Pulmonary artery endothelial cell (primary cell): Measurements from ENCODE around the gene MCUB. TPM values are rescaled to one million over a fixed set of nuclear protein-coding genes. Genes with fewer than 3 reads are reported as not detected.
A peak's percentile ranks its signal among the peaks of the same experiment; 100 is the strongest.
"Not testable (repeated sequence)": the region's sequence is repeated elsewhere in the genome, so short reads cannot be mapped to it uniquely, and the experiment has no call there.

Experiments
- DNase-seq: peaks from one replicate; pipeline ENCODE4 v3.0.0-alpha.2; 2011; ENCODE audit warnings: low read depth, low spot score
- total RNA-seq: library from RNA; depleted of rRNA; stranded (reverse); fragments of >200 nt; gene quantifications from 2 replicates; pipeline ENCODE4 v1.2.3, GENCODE V29; 2014

Gene MCUB
- total RNA-seq, result 48.6 and 73.6 TPM in 2 replicates

- DNase-seq, result peak; percentile 76
Measured at GRCh38 chr4:109559983-109560686, at the start of gene MCUB. TSS of gene MCUB (plus strand) at chr4:109560246. CDS start at chr4:109560338, 92 bp downstream.

DNA sequence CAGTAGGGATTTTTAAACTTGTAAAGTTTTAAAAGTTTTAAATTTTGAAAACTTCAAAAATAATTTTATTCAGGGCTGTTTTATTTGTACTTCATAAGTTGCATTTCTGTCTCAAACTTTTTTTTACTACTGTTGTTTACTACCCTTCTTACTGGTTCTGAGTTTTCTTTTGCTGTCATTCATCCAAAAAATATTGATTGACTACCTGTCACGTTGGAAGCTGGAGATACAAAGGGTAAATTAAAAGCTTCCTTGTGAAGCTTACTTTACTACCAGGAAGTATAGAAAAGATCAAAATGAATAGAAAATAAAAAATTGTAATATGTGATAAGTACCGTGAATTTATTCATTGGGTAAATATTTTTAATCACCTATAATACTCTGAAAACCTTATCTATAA is 49.4 kb upstream of the MCUB start:
- no peak for DNase-seq

DNA sequence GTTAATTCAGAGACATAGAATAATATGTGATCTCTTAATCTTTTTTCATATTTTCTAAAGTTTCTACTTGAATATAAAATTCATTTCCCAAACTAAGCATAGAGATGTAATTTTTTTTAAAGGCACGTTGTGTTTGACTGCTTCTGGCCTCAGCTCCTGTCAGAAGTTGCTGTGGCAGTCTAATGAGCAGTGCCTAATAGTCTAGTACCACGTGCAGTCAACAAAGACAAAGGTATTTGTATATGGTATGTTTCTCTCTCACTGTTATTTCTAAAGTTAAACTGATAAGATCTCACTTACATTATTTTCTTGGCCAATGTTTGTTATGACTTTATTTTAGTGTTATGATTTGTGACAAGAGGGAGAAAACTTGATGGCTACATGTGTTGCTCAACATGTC is 48.6 kb upstream of the MCUB start:
- DNase-seq, result no peak

- DNase-seq, result not testable (repeated sequence)
Measured at GRCh38 chr4:109513368-109513767, 46.7 kb upstream of the MCUB start.

GRCh38 chr4:109532182-109532581 is 27.9 kb upstream of the MCUB start:
- DNase-seq, result no peak

- no peak for DNase-seq
Measured at GRCh38 chr4:109545401-109545800, 14.6 kb upstream of the MCUB start.

DNA sequence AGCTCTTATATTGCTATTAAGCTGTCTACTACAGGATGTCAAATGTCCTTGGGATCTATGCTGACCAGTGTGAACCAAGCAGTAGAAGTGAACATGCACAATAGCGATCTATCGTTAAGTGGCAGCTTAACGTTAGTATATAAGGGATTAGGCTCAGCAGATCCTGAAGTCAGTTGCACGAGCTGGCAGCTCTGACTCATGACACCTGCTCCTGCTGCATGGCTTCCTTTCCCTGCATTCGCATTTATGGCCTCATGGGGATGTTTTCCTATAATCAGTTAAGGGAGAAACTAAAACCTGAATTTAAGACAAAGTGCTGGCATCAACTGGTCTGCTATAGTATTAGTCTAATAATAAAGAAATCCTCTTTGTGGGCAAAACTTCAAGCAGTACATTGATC is 12.7 kb upstream of the MCUB start:
- DNase-seq, result no peak

GRCh38 chr4:109548655-109549054 is 11.4 kb upstream of the MCUB start:
- DNase-seq, result peak; percentile 88

GRCh38 chr4:109552237-109552636 is 7.8 kb upstream of the MCUB start:
- no peak for DNase-seq

DNA sequence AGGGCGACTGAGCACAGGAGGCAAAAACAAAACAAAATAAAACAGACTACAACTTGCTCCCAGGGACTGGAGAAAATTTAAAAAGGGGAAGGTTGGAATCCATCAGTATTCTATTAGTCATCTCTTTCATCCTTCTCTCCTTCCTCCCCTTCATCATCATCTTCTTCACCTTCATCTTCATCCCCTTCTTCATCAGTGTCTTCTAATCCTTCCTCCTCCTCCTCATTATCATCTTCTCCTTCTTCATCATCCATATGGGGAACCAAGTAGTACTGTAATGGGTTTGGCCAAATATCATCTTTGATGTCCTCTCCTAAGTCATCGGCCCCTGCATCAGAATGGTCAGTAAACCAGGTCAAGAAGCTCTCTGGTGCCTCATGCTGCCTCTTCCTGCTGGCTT is 6.9 kb upstream of the MCUB start:
- no peak for DNase-seq

- DNase-seq, result no peak
Measured at GRCh38 chr4:109554971-109555370, 5.1 kb upstream of the MCUB start.

DNA sequence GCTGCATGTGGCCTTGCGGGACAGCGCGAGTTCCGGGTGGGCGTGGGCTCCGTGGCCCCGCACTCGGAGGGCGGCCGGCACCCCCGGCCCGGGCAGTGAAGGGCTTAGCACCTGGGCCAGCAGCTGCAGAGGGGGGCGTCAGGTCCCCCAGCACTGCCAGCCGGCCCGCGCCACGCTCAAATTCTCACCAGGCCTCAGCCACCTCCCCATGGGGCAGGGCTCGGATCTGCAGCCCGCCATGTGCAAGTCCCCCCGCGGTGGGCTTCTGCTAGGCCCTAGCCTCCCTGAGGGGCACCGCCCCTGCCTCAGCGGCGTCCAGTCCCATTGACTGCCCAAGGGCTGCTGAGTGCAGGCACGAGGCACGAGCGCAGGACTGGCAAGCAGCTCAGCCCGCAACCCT is 2.6 kb upstream of the MCUB start:
- DNase-seq, result no peak

DNA sequence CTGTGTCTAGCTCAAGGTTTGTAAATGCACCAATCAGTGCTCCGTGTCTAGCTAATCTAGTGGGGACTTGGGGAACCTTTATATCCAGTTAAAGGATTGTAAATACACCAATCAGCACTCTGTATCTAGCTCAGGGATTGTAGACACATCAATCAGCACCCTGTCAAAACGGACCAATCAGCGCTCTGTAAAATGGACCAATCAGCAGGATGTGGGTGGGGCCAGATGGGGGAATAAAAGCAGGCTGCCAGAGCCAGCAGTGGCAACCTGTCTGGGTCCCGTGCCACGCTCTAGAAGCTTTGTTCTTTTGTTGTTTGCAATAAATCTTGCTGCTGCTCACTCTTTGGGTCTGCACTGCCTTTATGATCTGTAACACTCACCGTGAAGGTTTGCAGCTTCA is 2.0 kb upstream of the MCUB start:
- not testable (repeated sequence) for DNase-seq

DNA sequence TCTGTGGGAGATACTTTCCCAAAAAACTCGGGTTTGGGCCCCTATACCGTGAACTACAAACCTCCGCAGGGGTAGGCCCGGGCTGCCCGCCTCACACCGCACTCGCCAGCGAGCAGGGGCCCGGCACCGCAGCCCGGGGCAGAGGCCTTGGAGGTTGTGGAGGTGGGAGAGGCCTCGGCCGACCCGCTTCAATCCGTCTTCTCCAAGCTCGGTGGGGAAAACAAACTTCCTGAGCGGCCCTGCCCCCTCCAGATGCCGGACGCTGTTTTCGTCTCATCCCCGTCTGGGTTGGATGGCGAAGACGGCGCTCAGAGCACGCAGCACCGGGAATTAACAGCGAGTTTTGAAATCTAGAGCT is 442 bp upstream of the MCUB start:
- no peak for DNase-seq

DNA sequence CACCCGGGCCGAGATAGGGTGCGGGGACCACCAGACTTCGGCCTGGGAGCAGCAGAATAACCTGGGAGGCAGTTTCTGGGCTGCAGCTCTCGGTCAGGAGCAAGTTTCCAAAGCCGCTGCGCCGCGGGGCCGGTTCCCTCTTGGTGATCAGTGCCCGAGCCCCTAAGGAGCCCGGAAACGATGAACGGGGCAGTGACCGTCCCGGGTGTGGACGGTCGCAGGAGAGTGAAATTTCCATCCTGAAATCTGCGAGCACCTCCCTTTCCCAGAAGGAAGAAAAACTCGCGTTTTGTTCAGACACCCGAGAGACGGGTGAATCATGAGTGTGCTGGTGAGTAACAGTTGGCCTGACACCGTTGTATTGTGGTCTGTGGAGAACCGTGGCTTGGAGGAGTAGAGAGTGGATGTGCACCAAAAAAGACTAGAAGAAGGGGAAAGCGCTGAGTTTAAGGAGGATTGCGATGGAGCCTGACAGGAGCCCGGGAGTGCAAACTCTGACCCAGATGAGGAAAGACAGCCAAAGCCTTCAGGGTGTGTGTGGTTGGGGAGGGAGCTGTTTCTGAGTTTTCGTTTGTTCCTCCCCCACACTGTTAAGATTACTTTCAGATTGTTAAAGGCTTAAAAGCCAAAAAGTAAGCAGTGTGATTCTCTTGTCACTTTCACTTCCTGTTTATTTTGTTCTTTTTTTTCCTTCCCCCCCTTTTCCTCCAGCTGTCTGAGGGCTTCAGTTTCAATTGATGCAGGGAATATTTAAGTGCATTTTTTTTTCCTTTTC is 828 bp downstream of the MCUB start:
- DNase-seq, result peak; percentile 41

DNA sequence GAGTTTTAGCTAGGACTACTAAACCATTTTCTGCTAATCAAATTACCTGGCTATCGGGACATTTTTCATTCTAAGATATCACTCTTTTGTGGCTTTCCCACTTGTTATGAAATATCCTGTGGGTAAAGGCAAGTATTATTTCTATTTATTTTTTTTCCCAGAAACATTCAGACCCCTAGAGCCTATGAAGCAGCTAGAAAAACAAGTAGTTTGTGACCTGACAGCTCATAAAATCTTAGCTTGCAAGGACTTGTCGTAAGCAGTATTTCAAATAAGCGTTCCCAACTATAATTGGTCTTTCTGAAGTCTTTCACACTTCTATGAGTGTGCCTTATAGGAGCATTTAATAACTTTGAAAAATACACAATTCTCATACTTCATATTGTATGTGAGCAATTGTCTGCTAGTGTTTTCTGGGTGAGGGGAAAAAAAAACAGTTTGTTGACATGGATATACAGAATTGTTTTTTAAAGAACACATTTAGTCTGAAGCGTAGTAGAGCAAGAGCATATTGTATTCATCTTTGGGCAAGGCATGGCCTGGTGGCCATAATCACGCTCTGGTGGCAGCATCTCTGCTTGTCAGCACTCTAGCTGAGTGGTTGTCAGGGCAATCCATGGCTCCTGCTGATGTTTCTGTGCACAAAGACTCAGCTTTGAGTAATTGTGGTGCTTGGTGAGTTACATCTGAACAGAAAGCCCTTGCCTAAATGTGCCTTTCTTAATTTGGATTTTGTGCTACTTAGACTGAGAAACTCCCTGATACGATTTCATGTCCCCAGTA is 2.6 kb downstream of the MCUB start:
- DNase-seq, result no peak

- no peak for DNase-seq
Measured at GRCh38 chr4:109571494-109571893, 11.4 kb downstream of the MCUB start.

DNA sequence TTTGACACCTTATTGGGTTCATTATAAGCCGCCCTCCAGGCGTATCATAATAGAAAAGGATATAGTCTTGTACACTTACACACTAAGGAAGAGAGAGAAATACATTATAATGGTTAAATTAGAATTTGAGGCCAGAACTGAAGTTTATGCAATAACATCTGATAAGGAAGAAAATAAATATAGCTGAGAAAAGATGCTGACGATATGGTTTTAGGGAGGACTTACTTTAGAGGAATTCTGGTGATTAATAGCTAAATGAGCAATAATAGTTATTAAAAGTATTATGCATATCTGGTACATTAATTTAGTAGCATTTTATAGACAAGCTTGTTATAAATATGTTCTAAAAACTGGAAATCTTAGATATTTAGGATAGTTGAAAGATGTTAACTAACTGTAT is 12.1 kb downstream of the MCUB start:
- no peak for DNase-seq

DNA sequence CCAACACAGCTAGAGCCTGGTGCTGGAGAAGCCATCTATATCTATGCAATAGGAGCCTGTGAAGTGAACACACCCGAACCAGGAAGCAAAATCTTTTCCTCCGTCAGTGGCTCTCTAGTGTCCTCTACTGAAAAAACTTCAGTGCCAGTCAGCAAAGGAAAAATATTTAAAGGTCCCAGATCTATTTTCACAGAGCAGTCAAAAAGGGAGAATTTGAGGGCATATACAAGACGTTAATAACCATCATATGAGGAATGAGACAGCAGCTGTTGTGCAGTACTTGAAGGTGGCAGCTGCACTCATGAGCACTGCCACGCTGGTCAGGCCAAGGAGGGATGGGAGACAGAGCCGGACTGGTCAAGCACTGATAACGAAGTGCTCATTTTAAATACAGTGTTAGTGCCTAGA is 14.4 kb downstream of the MCUB start:
- no peak for DNase-seq

DNA sequence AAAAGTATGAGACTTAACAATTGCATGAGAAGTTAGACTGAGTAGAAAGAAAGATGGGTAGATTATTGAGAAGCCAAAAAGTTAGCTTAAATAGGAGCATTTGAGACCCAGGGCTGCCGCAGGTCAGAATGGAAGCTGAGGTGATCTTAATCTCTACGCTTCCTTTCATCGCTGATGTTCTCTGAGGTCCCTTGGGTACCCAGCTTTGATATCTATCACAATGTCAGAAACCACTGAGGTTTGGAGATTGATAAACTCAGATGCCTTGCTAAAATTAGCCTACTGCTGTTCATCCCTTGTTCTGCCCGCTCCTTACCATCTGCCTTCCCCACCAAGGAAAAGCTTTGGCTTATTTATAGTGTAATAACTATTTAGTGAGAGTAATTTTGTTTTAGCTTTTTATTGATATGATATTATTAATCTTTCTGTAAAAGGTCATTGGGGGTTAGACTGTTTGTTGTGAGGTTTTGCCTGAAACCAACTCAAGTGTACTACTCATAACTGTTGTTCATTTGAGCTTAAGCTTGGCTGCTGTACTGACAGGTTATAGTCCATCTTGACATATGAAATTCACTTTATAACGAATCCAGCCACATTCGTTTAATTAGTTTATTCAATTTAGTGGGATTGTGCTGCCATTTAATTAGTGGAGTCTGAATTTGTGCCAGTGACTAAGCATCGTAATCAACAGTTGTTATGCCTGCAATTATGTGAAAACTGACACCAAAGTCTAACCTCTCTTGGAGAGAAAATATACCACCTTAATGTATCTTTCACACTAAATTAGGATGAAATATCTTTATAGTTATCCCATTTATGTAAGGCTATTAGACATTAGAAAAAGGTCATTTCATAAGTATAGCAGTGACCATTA is 15.1 kb downstream of the MCUB start:
- no peak for DNase-seq

- peak; percentile 97 for DNase-seq
Measured at GRCh38 chr4:109576462-109576861, 16.4 kb downstream of the MCUB start.
